Head of caudate nucleus (tissue), 42 donors: ENCODE data around the gene TADA2B.

Source experiments
- DNase-seq, 42 donors: peaks; one replicate each; pipeline versions ENCODE4 v3.0.0 to v3.0.0-alpha.2; 2020 to 2021; ENCODE audit warnings: mixed read lengths in 7 of 42
- intact Hi-C: fragments of 100-400 bp; cut with DNase I; formaldehyde crosslinking; loops from one replicate; pipeline ENCODE4 v1.15.0; 2022

The TADA2B gene

GRCh38 chr4:7031558-7032449, 11.4 kb upstream of the TADA2B start:
- no peak for DNase-seq
- intact Hi-C loops = no loop called here

- no peak for DNase-seq
- intact Hi-C loops = no loop called here
These were observed 10.6 kb upstream of the TADA2B start for GRCh38 chr4:7032596-7032995.

GRCh38 chr4:7034262-7035081, 8.7 kb upstream of the TADA2B start:
- intact Hi-C loops = no loop called here
- peak in 16 of 42 donors; percentile 3 to 67 (median 36) for DNase-seq

DNA sequence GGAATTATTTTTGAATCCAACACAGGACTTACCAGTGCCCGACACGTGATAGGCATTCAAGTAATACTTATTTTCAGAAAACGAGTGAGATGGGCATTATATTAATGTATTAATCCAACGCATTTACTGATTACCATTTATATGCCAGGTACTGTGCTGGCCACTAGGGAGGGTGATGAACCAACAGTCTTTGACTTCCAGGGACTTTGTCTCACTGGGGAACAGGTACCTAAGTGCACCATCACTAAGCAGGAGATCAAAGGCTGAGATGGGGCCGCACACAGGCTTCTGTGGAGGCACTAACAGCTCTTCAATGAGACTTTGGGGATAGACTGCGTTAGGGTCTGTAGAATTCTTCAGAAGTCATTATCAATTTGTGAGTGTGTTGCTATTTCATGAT, 5.7 kb upstream of the TADA2B start:
- no peak for DNase-seq
- intact Hi-C loops = no loop called here

- no peak for DNase-seq
- intact Hi-C loops = loop anchor here (5.0 to 10.0 kb wide), 2 partner anchors 53 to 256 kb away; partner anchors contain the start of gene KIAA0232
These were observed 2.4 kb upstream of the TADA2B start for GRCh38 chr4:7040765-7041164.

DNA sequence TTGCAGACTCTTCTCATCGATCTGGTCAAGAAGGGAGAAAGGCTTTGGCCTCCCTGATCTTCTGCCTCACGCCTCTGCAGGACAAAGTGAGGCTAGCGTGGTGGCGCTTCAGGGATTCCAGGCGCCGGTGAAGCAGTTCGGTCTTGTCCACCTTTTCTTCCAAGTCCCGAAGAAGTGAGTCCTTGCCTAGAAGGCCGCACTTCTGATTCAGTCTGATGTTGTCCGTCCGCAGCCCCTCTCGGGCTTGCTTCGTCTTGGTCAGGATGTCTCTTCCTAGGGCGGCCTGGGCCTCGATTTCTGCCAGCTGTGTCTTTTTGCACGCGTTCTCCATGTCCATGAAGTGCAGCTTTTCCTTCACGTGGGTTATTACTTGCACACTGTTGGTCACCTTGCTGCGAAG, 1.9 kb upstream of the TADA2B start:
- intact Hi-C loops = loop anchor here (5.0 to 10.0 kb wide), 2 partner anchors 54 to 256 kb away; partner anchors contain the start of gene KIAA0232

DNA sequence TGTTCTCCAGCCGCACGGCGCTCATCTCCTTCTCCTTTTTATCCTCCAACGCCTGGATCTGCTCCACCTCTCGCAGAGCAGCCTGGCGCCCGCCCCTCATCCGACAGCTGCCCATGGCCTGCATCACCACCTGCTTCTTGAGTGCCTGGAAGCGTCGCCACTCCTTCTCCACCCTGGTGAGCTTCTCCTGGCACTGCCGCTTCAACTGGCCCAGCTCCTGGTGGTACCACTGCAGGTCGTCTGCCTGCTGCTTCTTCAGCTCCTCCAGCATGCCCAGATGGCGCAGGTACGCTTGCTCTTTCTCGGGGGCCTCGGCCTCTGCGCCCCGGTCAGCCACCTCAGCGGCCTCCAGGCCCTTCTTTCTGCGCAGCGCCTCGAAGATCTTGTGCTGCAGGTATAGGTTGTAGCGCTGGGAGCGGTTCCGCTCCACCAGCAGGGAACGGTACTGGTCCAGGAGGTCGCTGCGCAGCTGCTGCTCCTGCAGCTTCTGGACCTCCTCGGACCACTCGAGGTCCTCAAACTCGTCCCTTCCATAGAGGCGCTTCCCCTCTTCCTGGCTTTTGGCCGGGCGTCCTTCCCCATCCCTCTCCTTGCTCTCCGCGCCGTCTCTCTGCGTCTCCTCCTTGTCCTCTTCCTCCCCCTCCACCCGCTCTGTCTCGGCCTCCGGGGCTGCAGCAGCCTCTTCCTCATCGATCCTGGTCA, 1.2 kb upstream of the TADA2B start:
- intact Hi-C loops = loop anchor here (5.0 to 10.0 kb wide), 2 partner anchors 55 to 257 kb away; partner anchors contain the start of gene KIAA0232
- peak in 6 of 42 donors; percentile 29 to 49 (median 36) for DNase-seq

More for the DNA sequence above, 1.9 kb upstream of the TADA2B start:
- no peak for DNase-seq

- DNase-seq = peak; percentile 89 to 98 (median 96)
- intact Hi-C loops = loop anchor here (5.0 to 10.0 kb wide), 2 partner anchors 55 to 258 kb away; partner anchors contain the start of gene KIAA0232
These were observed 479 bp upstream of the TADA2B start for GRCh38 chr4:7042503-7043283.

GRCh38 chr4:7044137-7044930, 1.2 kb downstream of the TADA2B start:
- peak in 1 of 42 donors; percentile 19 for DNase-seq
- intact Hi-C loops = loop anchor here (5.0 to 10.0 kb wide), 2 partner anchors 57 to 260 kb away; partner anchors contain the start of gene KIAA0232

- intact Hi-C loops = loop anchor here (10.0 kb wide), 1 partner anchor 261 kb away; the partner anchor contains the start of gene KIAA0232
- no peak for DNase-seq
These were observed 2.4 kb downstream of the TADA2B start for GRCh38 chr4:7045553-7045952.

DNA sequence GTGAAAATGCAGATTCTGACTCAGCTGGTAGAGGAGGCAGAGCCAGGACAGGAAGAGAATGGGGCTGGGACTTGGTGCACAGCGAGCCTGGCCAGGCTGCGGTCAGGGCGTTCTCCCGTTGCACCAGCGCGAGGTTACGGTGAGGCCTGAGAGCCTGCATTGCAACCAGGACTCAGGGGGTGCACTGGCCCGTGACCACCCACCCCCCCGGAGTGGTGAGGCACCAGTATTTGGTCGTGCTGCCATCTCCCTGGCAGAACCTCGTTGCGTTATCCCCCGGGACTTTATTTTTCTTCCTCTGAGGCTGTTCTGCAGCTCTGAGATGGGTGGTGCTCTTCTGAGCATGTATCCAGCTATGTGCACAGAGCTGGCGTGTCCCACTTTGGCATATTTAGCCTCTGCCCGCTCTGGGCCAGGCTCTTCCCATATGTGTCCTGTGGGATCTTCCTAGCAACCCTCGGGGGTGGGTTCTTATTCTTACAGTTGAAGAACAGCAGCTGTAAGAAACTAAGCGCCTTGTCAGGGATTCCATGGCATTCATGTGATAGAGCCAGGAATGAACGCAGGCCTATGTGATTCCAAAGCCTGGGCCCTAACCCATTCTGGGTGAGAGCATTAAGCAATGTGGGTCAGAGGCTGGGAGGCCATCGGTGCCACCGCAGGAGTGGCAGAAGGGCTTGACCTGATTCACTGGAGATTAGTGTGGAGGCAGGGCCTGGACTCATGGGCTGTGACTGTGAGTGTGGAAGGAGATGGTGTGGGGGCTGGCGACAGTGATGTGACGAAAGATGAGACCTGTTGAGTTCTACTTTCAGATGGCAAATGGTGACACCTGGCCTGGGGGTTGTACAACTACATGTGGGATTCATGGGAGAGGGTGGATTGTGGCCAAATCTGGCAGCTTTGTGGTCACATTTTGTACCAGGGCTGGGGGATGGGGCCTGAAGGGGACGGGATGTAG, 3.1 kb downstream of the TADA2B start:
- no peak for DNase-seq
- intact Hi-C loops = loop anchor here (10.0 kb wide), 1 partner anchor 261 kb away; the partner anchor contains the start of gene KIAA0232

- no peak for DNase-seq
- intact Hi-C loops = loop anchor here (10.0 kb wide), 1 partner anchor 262 kb away; the partner anchor contains the start of gene KIAA0232
These were observed 3.8 kb downstream of the TADA2B start for GRCh38 chr4:7046971-7047370.

GRCh38 chr4:7048642-7049041, 5.5 kb downstream of the TADA2B start:
- no peak for DNase-seq
- intact Hi-C loops = loop anchor here (10.0 kb wide), 1 partner anchor 264 kb away; the partner anchor contains the start of gene KIAA0232

DNA sequence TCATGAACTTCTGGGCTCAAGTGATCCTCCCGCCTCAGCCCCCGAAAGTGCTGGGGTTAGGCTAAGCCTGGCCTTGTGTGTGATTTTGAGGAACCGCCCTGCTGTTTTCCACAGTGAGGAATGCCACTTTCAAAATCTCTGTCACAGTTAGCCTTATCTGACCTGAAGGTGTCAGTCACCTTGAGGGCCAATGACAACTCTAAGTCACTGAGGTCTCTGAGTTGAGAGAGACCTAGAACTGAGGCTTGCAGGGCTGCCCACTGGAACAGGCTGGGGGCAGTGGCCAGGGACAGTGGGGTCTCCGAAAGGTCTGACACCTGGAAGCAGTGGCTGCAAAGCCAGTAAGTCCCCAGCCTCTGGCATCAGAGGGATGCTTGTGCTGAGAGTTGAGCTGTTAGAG, 6.1 kb downstream of the TADA2B start:
- no peak for DNase-seq
- intact Hi-C loops = loop anchor here (10.0 kb wide), 1 partner anchor 264 kb away; the partner anchor contains the start of gene KIAA0232

DNA sequence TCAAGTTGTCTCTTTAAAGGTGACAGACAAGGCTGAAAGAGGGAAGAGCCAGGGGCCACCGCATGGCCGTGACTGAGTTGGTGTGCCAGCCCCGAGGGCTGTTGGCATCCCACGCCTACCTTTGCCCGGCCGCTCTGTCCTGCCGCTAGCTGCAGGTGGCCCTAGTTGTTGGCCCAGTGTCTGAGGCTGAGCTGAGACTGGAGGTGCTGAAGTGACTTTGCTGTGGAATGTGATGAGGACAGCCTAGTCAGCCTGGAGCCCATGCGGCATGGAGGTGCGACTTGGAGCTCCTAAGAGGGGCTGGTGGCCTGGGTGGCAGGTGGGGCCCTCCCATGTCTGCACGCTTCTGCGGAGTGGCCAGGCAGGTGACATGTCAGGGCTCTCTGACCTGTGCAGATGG, 6.6 kb downstream of the TADA2B start:
- intact Hi-C loops = loop anchor here (10.0 kb wide), 1 partner anchor 265 kb away; the partner anchor contains the start of gene KIAA0232
- no peak for DNase-seq
